D721Med (cell line): ENCODE data around the gene CD300H.

Experiments
- DNase-seq: peaks from one replicate; pipeline ENCODE4 v3.0.0; 2011; ENCODE audit warnings: low spot score; ENCODE audit not compliant: insufficient read length
- FAIRE-seq: peaks from 2 replicates; lab custom pipeline; 2011; peaks lifted over from hg19 to GRCh38; lab: Jason Lieb, UNC
- CTCF ChIP-seq: IDR thresholded peaks from 2 replicates; pipeline ENCODE4 v1.5.1; 2012; ENCODE audit warnings: mild to moderate bottlenecking, control low read depth; ENCODE audit not compliant: insufficient read depth; ENCODE audit errors: missing control alignments

Gene CD300H

GRCh38 chr17:74567397-74567796 lies at the start of gene CD300H:
Gene CD300H, minus strand, starts transcription at chr17:74567509.
- FAIRE-seq (no peak), DNase-seq (no peak)
- TF ChIP-seq CTCF: no peak

- DNase-seq (no peak), FAIRE-seq (no peak)
- no peak for TF ChIP-seq CTCF
Measured at GRCh38 chr17:74616696-74617095, 49.4 kb upstream of the CD300H start.

GRCh38 chr17:74612046-74612445 lies 44.7 kb upstream of the CD300H start:
- DNase-seq (no peak), FAIRE-seq (no peak)
- no peak for TF ChIP-seq CTCF

GRCh38 chr17:74610108-74610507 lies 42.8 kb upstream of the CD300H start:
- DNase-seq: no peak
- no peak for FAIRE-seq
- TF ChIP-seq CTCF: no peak

- DNase-seq: no peak
- FAIRE-seq: no peak
- TF ChIP-seq CTCF: no peak
Measured at GRCh38 chr17:74608511-74608910, 41.2 kb upstream of the CD300H start.

GRCh38 chr17:74607221-74607620 lies 39.9 kb upstream of the CD300H start:
- no peak for TF ChIP-seq CTCF
- FAIRE-seq (no peak), DNase-seq (no peak)

- TF ChIP-seq CTCF: no peak
- DNase-seq (no peak), FAIRE-seq (no peak)
Measured at GRCh38 chr17:74606050-74606449, 38.7 kb upstream of the CD300H start.
